Eye (tissue), 1 donor: ENCODE data around the gene ROBO4.
A peak's percentile ranks its signal among the peaks of the same experiment; 100 is the strongest.

Source experiments
- DNase-seq: peaks from one replicate; pipeline ENCODE4 v3.0.0-alpha.2; 2015

ROBO4 gene

DNA sequence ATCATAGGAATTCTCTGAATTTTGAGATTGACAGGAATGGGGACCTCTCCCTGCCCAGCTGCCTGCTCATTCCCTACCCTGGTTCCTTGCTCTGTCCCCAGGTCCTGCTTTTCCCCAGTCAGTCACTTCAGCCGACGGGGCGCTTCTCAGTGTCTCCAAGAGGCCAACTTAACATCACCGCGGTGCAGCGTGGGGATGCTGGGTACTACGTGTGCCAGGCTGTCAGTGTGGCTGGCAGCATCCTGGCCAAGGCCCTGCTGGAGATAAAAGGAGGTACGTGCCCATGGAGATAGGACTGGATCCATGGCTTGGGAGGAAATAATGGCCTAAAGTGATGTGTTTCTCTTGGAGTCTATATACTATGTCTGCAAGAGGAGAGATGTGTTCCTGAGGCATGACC, 25.4 kb downstream of the ROBO4 start:
- DNase-seq = no peak

- no peak for DNase-seq
These were observed 27.2 kb downstream of the ROBO4 start for GRCh38 chr11:124870430-124870829.

DNA sequence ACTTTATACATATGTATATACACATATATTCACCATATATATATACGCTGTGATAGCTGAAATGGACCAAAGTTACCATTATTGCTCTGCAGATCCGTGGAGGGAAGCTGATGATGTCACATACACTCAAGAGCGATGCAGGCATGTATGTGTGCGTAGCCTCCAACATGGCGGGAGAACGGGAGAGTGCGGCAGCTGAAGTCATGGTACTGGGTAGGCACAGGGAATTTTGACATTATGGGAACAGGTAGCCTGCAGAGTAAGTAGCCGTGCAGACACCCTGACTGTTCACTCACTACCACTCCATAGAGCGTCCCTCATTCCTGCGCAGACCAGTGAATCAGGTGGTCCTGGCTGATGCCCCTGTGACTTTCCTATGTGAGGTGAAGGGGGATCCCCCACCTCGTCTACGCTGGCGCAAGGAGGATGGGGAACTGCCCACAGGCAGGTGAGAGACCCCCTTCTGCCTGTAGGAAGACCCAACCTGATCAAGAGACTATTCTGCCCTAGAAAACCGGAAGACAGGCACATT, 27.7 kb downstream of the ROBO4 start:
- no peak for DNase-seq

- no peak for DNase-seq
These were observed 28.3 kb downstream of the ROBO4 start for GRCh38 chr11:124869331-124869730.

- DNase-seq = peak; percentile 30
These were observed 29.1 kb downstream of the ROBO4 start for GRCh38 chr11:124868331-124869274.

DNA sequence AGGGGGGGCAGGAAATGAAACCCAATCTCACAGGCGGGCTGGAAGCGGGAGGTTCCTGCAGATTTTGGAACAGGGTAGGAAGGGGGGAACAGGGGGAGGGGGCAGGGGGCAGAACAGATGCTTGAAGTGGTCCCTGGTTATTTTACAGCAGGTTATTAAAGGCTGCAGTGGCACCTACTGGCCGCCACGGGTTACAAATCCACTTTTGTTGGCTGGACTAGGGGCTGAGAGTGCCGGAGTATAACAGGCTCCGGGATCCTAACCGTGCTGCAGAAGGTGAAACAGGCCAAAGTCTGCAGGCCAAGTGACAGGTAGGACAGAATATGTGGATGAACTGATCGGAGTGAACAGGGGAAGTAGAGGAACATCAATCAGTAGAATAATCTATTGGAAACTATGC, 30.0 kb downstream of the ROBO4 start:
- DNase-seq = peak; percentile 69

DNA sequence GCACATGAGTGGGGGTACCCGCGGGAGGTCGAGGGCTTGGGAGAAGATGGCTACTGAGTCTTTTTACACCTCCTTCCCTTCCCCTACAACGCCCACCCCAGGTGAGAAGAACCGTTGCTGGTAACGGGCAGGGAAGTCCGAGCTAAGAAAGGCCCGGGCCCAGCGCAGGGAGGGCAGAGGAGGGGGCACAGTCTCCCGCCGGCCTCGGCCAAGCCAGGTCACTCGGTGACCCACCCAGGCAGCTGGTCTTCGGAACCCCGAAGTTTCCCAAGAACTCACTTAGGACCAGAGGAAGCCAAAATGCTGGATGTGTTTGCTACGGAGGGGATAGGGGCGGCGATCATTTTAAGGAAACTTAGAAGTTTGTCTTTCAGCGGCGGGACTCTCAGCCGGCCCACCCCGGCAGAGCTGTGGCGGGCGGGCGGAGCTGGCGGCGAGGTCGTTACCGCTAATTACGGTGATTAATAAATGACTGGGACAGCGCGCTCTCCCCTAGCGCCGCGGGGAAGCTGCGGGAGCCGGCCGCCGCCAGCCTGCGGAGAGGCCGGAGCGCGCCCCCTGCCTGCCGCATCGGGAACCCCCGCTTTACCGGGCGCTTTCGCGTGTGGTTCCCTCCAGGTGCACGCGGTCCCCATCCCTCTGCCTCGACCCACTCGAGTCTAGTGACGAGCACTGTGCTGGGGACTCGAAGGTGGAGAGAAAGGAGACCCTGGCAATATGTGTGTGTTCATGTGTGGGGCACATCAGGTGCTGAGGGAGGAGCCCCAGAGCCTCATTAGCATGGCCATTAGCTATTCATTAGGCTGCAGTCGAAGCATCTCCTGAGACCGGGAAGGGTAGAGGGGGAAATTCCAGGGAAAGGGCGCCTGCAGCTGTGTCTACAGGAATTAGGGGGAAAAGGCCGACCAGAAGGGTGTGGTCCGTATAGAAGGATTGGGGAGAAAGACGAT, 31.5 kb downstream of the ROBO4 start:
- peak; percentile 83 for DNase-seq

DNA sequence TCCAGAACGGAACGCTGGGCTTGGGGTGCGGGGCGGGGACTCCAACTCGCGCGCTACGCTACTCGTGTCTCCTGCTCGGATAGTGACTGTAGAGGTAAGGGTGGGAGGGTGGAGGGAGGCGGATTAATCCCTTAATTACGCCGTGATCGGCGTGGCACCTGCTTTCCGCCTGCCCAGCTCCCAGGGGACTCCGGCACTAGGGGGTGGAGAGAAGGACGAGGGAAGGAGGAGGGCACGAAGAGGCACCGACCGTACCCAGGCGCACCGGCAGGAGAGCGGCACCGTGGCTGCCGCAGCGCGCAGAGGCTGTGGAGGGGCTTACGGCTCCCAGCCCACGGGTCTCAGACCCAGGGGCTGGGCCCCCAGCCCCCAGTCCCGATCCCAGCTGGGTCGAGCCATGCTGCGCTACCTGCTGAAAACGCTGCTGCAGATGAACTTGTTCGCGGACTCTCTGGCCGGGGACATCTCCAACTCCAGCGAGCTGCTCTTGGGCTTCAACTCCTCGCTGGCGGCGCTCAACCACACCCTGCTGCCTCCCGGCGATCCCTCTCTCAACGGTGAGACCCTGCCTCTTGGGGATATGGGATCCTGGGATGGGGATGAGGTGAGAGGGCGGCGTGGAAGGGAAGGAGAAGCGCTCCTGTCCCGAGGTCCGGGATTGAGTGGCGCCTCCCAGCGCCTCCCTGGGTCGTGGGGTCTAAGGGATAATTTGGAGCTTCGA, 32.3 kb downstream of the ROBO4 start, which contains the start of gene ROBO3:
TSS of gene ROBO3 (plus strand) at position 252 of the 721 bp plus-strand sequence. CDS start at position 398, 146 bp downstream.
- DNase-seq = peak; percentile 52

- peak; percentile 23 for DNase-seq
These were observed 32.8 kb downstream of the ROBO4 start for GRCh38 chr11:124864892-124865180.

- DNase-seq = no peak
These were observed 33.3 kb downstream of the ROBO4 start for GRCh38 chr11:124864176-124864891.

DNA sequence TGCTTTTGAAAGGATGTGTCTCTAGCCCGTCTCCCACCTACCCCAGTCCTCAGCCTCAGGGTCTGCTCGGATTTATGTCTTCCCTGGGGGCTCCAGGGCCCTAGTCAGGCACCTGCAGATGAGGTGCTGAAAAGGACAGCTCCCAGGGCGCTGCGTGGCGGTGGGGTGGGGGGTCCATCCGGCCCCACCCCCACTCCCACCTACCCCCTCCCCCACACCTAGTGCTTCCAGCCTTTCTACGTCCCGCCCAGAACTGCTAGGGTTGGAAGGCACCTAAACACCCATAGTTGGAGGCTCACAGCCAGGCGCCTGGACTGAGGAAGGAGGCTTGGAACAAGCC, 33.9 kb downstream of the ROBO4 start:
- DNase-seq = peak; percentile 45

DNA sequence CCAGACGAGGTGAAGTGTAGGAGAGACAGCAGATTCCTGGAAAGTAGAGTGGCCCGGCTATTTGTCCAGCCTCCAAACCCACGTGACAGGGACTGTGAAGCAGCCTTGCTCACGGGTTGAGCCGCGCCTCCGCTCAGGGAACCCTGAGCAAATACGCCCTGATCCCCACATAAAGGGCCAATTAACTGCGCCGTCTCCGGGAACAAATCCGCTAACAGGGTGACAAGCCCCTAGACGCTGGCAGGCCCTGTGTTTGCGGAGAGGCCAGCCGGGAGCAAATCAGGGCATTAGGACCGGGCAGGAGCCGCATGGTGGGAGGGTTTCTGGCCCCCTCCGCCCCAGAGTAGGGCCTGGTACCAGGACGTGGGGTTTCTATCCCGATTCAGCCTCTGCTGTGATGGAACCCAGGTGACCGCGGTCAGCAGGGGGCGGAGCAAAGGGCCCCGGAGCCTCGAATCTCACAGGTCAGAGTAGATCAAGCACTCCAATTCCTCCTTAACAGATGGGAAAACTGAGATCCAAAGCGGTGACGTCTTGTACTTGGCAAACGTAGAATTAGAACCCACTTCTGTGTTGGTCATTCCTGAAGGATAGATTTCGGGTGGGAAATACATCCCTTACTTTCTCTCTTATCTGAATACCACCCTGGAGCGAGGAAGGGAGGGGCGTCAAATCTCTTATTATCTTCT, 34.4 kb downstream of the ROBO4 start:
- peak; percentile 85 for DNase-seq

GRCh38 chr11:124861670-124862069, 36.0 kb downstream of the ROBO4 start:
- peak; percentile 32 for DNase-seq

DNA sequence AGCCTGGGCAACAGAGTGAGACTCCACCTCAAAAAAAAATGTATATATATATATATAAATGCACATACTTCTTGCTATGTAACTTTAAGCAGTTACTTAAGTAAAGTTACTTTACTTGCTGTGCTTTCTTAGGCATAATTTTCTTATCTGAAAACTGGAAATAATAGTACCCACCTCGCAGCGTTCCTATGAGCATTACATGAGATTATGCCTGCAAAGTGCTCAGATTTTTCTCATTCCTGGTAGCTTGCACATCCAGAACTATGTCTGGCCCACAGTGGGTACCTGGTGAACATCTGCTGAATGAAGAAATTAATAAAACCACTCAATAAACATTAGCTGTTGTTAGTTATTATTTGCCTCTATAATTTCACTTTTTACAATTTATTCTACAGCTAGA, 38.5 kb downstream of the ROBO4 start:
- DNase-seq = no peak

DNA sequence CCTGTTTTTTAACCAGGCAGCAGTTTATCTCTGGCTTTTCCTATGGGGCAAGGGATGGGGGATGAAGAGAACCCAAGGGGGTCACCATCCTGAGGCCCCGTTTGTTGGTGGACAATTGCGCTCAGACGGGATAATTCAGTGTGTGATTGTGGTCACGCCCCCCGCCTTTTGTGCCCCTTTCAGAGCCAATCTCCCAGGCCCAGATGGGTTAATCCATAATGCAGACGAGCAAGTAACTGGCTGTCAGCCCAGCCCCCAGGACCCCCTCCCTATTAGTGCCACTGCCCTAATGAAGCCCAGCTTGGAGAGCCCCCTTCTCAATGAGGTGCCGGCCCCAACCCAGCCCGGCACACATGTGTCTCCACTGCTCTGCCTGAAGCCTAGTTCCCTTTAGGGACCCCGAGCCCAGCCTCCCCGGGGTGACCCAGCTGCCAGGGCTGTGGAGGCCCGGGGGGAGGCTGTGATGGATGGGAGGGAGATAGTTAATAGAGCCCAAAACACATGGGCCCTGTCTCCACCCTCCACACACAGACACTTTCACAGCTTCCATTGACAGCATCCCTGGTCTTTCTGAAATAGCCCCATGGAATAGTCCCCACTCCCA, 51.5 kb downstream of the ROBO4 start:
- peak; percentile 26 for DNase-seq

- DNase-seq = no peak
These were observed 53.0 kb downstream of the ROBO4 start for GRCh38 chr11:124844664-124845079.

DNA sequence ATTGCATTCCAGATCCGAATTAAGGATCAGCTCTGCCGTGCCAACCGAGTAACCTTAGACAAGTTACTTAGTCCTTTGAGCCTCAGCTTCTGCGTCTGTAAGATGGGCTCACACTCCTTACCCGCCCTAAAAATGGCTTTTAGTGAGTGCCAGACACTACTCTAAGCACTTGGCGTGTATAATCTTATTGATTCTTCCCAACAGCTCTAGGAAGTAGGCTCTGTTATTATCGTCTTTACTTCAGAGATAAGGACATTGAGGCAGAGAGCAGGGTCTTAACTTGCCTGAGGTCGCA, 54.1 kb downstream of the ROBO4 start:
- DNase-seq = no peak

- DNase-seq = peak; percentile 70
These were observed 55.4 kb downstream of the ROBO4 start for GRCh38 chr11:124842305-124842704.

DNA sequence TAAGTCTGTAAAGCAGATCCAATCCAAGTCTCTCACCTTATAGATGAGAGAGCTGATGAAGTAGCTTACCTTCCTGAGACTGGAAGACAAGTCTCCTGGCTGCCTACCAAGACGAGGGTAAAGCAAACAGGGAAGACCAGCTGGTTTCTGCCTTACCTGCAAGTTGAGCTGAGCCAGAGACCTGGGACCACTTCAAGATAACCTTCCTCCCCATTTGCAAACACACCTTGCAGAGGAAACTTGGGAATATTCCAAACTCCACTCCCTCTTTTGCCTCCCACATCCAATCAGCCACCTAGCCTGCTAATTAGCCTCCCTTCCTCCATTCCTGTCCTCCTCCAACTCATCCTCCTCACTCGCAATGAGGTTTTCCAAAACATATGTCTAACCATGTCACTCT, 55.8 kb downstream of the ROBO4 start:
- peak; percentile 38 for DNase-seq

- DNase-seq = peak; percentile 20
These were observed 56.5 kb downstream of the ROBO4 start for GRCh38 chr11:124841201-124841600.

DNA sequence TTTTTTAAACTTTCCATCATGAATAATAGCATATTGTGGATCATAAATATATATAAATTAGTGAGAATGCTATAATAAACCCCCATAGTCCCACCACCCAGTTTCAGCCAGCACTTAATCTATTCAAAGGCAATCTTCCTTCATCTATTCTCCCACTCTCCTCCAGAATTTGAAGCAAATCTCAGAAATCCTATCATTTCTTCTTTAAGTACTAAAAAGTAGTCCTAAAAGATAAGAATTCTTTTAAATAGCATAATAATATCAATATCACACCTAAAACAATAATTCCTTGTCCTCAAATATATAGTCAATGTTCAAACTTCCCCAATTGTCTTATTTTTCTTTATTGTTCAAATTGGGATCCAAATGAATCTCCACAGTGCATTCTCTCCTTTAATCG, 57.0 kb downstream of the ROBO4 start:
- DNase-seq = no peak
